Mesendoderm (in vitro differentiated cells): Measurements from ENCODE around the gene MZF1. TPM values are rescaled to one million over a fixed set of nuclear protein-coding genes. Genes with fewer than 3 reads are reported as not detected.
A peak's percentile ranks its signal among the peaks of the same experiment; 100 is the strongest.

Source experiments
- DNase-seq: peaks from one replicate; pipeline ENCODE4 v3.0.0; 2013
- H2AK5ac ChIP-seq: 2 replicates; pipeline ENCODE4 v1.6.1; 2013; ENCODE audit warnings: low read length, inconsistent platforms
- H2BK120ac ChIP-seq: 2 replicates; pipeline ENCODE4 v1.6.1; 2013; ENCODE audit warnings: low read depth, mild to moderate bottlenecking, low read length, moderate library complexity, mixed read lengths
- H2BK15ac ChIP-seq: replicated peaks from 2 replicates; pipeline ENCODE4 v1.6.1; 2013; ENCODE audit warnings: low read depth, mild to moderate bottlenecking, moderate library complexity
- H2BK5ac ChIP-seq: 2 replicates; pipeline ENCODE4 v1.6.1; 2013; ENCODE audit warnings: low read length, inconsistent platforms
- H3K18ac ChIP-seq: 2 replicates; pipeline ENCODE4 v1.6.1; 2013; ENCODE audit warnings: mild to moderate bottlenecking, low read length, mixed read lengths
- H3K23ac ChIP-seq: one replicate; pipeline ENCODE4 v1.6.1; 2013; ENCODE audit warnings: low read length
- H3K27ac ChIP-seq: 2 replicates; pipeline ENCODE4 v1.5.1; 2013; ENCODE audit warnings: low read depth, mild to moderate bottlenecking, inconsistent platforms, low read length, moderate library complexity
- H3K27me3 ChIP-seq: 2 replicates; pipeline ENCODE4 v1.6.1; 2013; ENCODE audit warnings: low read length, control low read depth, mild to moderate bottlenecking, inconsistent platforms; ENCODE audit not compliant: insufficient read depth, poor library complexity
- H3K36me3 ChIP-seq: 2 replicates; pipeline ENCODE4 v1.6.1; 2013; ENCODE audit warnings: low read length, inconsistent platforms; ENCODE audit not compliant: control insufficient read depth, insufficient read depth
- H3K4ac ChIP-seq: one replicate; pipeline ENCODE4 v1.6.1; 2013; ENCODE audit warnings: low read depth, mild to moderate bottlenecking, low read length, moderate library complexity
- H3K4me1 ChIP-seq: 2 replicates; pipeline ENCODE4 v1.6.1; 2013; ENCODE audit warnings: low read depth, low read length, inconsistent platforms; ENCODE audit not compliant: control insufficient read depth
- H3K4me2 ChIP-seq: 2 replicates; pipeline ENCODE4 v1.6.1; 2013; ENCODE audit warnings: low read length
- H3K4me3 ChIP-seq: 2 replicates; pipeline ENCODE4 v1.5.1; 2013; ENCODE audit warnings: mild to moderate bottlenecking, low read length
- H3K56ac ChIP-seq: one replicate; pipeline ENCODE4 v1.6.1; 2013; ENCODE audit warnings: low read length
- H3K79me1 ChIP-seq: 2 replicates; pipeline ENCODE4 v1.6.1; 2013; ENCODE audit warnings: low read length, inconsistent platforms
- H3K79me2 ChIP-seq: 2 replicates; pipeline ENCODE4 v1.6.1; 2013; ENCODE audit warnings: mild to moderate bottlenecking, low read length; ENCODE audit not compliant: control insufficient read depth, insufficient read depth
- H3K9ac ChIP-seq: 2 replicates; pipeline ENCODE4 v1.6.1; 2013; ENCODE audit warnings: low read length, inconsistent platforms
- H4K5ac ChIP-seq: one replicate; pipeline ENCODE4 v1.6.1; 2013; ENCODE audit warnings: low read length
- H4K8ac ChIP-seq: one replicate; pipeline ENCODE4 v1.6.1; 2013; ENCODE audit warnings: low read depth, mild to moderate bottlenecking, control low read depth, low read length, moderate library complexity
- WGBS: extraction: QIAGEN DNeasy Blood & Tissue Kit; methylation state at CpG from one replicate; pipeline ENCODE4 v1.1.7; 2013; ENCODE audit warnings: low lambda C conversion rate, missing lambda C conversion rate; ENCODE audit not compliant: insufficient coverage; ENCODE audit errors: extremely low coverage; 5-methylcytosine and 5-hydroxymethylcytosine counted together
- small RNA-seq: library from polyadenylated mRNA; stranded (forward); fragments of <200 nt; extraction: miRNeasy Mini kit (QIAGEN cat#:217004); gene quantifications from one replicate; pipeline ENCODE3, GENCODE V24; 2013; ENCODE audit not compliant: insufficient read depth

Gene MZF1

DNA sequence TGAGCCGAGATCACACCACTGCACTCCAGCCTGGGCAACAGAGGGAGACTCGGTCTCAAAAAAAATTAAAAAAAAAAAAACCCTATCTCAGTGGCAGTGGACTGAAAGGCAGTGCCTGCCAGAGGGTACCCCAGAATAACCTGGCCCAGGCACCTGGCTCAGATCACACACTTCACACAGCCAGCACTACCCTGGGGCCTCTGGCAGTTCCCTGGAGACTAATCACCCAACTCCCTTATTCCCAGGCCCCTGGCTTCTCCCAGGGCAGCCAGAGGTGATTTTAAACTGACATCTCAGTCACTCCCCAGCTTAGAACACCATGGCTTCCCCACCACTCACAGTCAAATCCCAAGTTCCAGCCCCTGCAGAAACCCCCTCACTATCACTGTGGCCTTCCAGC lies 57.9 kb downstream of the MZF1 start:
- Histone ChIP-seq H3K56ac (peak overlapping the region; percentile 42), H3K9ac (no peak overlapping the region)
- no CpG with 5 or more reads among the region's 2 CpGs for WGBS

DNA sequence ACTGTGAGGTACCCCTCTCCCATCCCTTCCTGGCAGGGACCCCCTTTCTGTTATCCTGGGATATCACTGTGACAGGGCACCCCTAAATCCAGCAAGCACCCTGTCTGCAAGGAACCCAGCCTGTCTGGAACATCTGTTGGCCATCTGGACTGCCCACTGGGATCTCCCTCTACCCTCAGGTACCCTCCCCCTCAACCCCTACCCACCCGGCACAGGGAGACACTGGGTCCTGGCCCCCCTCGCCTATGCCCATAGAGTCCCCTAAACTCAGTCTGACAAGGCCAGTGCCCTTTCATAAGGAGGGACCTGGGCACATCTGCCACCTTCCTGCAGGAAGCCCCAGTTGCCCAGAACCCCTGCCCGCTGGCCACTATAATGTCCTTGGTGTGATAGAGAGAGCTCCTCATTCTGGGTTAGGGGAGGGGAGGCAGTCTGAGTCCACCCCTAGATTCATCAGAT lies 58.5 kb downstream of the MZF1 start:
- Histone ChIP-seq H3K18ac (no peak overlapping the region), H2BK120ac (no peak overlapping the region), H3K9ac (peak overlapping the region; percentile 92), H3K4me2 (peak overlapping the region; percentile 88), H2BK5ac (peak overlapping the region; percentile 56), H3K4ac (no peak overlapping the region), H3K4me1 (peaks cover 11% of the 10 kb centered on the region), H3K27me3 (no peaks in the 10 kb centered on the region), H2AK5ac (peak overlapping the region; percentile 99), H3K4me3 (peak overlapping the region; percentile 47), H3K56ac (peak overlapping the region; percentile 94), H3K23ac (no peak overlapping the region), H3K79me1 (peaks cover 21% of the 10 kb centered on the region), H3K36me3 (peaks cover 5% of the 10 kb centered on the region), H4K8ac (no peak overlapping the region), H4K5ac (peak overlapping the region; percentile 1), H2BK15ac (no peak overlapping the region), H3K27ac (no peak overlapping the region), H3K79me2 (peaks cover 18% of the 10 kb centered on the region)
- no peak for DNase-seq
- WGBS: no CpG with 5 or more reads among the region's 3 CpGs

More for the DNA sequence above, 57.9 kb downstream of the MZF1 start:
- Histone ChIP-seq H2BK15ac (no peak overlapping the region), H3K79me2 (peaks cover 18% of the 10 kb centered on the region), H3K23ac (no peak overlapping the region), H2BK120ac (no peak overlapping the region), H3K4me1 (peaks cover 11% of the 10 kb centered on the region), H3K18ac (no peak overlapping the region), H3K79me1 (peaks cover 21% of the 10 kb centered on the region), H3K36me3 (peaks cover 5% of the 10 kb centered on the region), H3K4me3 (no peak overlapping the region), H4K5ac (no peak overlapping the region), H3K4me2 (no peak overlapping the region), H3K27me3 (no peaks in the 10 kb centered on the region), H2BK5ac (no peak overlapping the region), H3K4ac (no peak overlapping the region), H2AK5ac (no peak overlapping the region), H4K8ac (no peak overlapping the region), H3K27ac (no peak overlapping the region)
- no peak for DNase-seq

DNA sequence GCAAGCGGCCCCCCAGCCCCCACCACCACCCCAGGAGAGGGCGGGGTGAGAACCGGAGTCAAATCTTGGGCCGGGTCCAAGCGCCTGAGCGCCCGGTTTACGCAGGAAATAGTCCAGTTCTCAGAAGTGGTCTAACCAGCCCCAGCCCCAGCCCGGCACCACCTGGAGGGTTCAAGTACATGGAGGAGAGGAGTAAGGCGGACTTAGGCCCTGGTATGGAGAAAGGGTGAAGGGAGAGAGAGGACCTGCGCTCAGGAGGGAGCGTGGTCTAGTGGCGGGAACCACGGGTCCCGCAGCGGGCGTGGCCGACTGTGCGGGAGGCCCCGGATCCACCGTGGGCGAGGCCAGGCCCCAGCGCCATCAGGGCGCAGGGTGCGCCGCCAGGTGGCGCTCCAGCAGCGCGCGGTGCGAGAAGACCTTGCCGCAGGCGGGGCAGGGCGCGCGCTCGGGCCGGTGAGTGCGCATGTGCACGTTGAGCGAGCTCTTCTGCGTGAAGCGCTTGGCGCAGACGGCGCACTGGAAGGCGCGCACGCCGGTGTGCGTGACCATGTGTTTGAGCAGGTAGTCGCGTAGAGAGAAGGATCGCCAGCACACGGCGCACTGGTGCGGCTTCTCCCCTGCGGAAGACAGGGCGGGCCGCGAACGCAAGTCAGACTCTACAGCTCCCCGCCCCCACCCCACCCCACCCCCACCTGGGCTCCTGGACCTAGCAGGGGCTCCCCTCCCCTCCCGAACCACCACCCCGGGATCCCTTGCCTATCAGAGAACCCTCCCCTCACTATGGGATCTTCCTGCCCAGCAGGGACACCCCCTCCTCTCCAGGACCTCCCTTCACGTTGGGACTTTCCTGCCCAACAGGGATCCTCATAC lies 59.2 kb downstream of the MZF1 start:
- Histone ChIP-seq H3K23ac (no peak overlapping the region), H2BK5ac (peak overlapping the region; percentile 56), H2BK15ac (no peak overlapping the region), H2BK120ac (no peak overlapping the region), H3K27me3 (no peaks in the 10 kb centered on the region), H2AK5ac (peak overlapping the region; percentile 99), H3K4me1 (peaks cover 11% of the 10 kb centered on the region), H3K56ac (peak overlapping the region; percentile 94), H3K79me2 (peaks cover 18% of the 10 kb centered on the region), H3K36me3 (peaks cover 5% of the 10 kb centered on the region), H3K4me2 (peak overlapping the region; percentile 88), H4K5ac (peak overlapping the region; percentile 1), H3K4me3 (peak overlapping the region; percentile 47), H4K8ac (no peak overlapping the region), H3K18ac (no peak overlapping the region), H3K4ac (peak overlapping the region; percentile 28), H3K27ac (no peak overlapping the region), H3K9ac (peak overlapping the region; percentile 92), H3K79me1 (peaks cover 21% of the 10 kb centered on the region)
- WGBS: no CpG with 5 or more reads among the region's 66 CpGs
- peak; percentile 96 for DNase-seq

DNA sequence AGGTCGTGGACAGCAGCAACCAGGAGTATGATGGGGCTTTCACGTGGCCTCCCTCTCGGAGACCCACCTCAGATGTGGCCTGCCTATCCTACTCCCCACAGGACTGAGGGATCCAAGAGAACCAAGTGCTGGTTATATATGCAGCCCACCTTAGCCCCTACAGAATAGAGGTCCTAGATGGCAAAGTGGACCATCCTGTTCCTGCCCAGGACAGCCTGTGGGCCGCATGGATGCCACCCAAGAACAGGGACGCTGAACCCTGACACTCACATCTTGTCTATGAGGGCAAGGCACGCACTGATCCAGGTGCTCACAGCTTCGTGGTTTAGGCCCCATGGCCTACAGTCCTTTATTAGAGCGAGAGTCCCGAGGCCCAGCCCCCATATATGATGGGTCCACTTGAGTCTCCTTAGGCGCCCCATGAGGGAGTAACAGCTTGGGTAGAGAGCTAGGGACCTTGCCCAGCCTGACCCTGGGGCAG lies 59.9 kb downstream of the MZF1 start:
- Histone ChIP-seq H4K8ac (no peak overlapping the region), H3K4me3 (no peak overlapping the region), H3K79me2 (peaks cover 11% of the 10 kb centered on the region), H3K56ac (peak overlapping the region; percentile 71), H2BK5ac (no peak overlapping the region), H4K5ac (no peak overlapping the region), H3K23ac (peak overlapping the region; percentile 92), H2BK120ac (no peak overlapping the region), H2BK15ac (no peak overlapping the region), H3K36me3 (peaks cover 5% of the 10 kb centered on the region), H3K79me1 (peaks cover 16% of the 10 kb centered on the region), H3K18ac (no peak overlapping the region), H3K4me2 (no peak overlapping the region), H3K9ac (peak overlapping the region; percentile 75), H3K4ac (peak overlapping the region; percentile 28), H2AK5ac (no peak overlapping the region), H3K27ac (no peak overlapping the region), H3K4me1 (peaks cover 6% of the 10 kb centered on the region), H3K27me3 (no peaks in the 10 kb centered on the region)
- WGBS: no CpG with 5 or more reads among the region's 10 CpGs
- no peak for DNase-seq

Small RNA genes within 50 kb of the gene (small RNA-seq; reads per million reads assigned to genes)
- 3.8 reads per million, percentile 58 among the genes with 10 or more reads in this experiment for gene MIR6807
- gene RN7SL525P: not detected
